Epithelial cell of esophagus (primary cell): ENCODE results near the gene MAMDC4.

Source experiments
- DNase-seq: peaks from one replicate; pipeline ENCODE4 v3.0.0; 2010; ENCODE audit warnings: low read depth
- H3K4me3 ChIP-seq: 2 replicates; pipeline ENCODE4 v1.5.1; 2011; ENCODE audit warnings: mild to moderate bottlenecking, low read length, control low read depth
- TF ChIP-seq, protein P1 (sequence below): IDR thresholded peaks from 2 replicates; pipeline ENCODE4 v1.5.1; 2011; ENCODE audit warnings: low read depth, mild to moderate bottlenecking, low read length, control low read depth, inconsistent platforms; ENCODE audit not compliant: insufficient read depth; ENCODE audit errors: missing control alignments

The MAMDC4 gene

GRCh38 chr9:136807281-136808074 lies 44.7 kb upstream of the MAMDC4 start, which contains the start of gene RABL6:
TSS of gene RABL6 (plus strand) at chr9:136807948. CDS start at chr9:136808197, 249 bp downstream.
- peak; percentile 71 for DNase-seq
- TF ChIP-seq, protein P1, sequence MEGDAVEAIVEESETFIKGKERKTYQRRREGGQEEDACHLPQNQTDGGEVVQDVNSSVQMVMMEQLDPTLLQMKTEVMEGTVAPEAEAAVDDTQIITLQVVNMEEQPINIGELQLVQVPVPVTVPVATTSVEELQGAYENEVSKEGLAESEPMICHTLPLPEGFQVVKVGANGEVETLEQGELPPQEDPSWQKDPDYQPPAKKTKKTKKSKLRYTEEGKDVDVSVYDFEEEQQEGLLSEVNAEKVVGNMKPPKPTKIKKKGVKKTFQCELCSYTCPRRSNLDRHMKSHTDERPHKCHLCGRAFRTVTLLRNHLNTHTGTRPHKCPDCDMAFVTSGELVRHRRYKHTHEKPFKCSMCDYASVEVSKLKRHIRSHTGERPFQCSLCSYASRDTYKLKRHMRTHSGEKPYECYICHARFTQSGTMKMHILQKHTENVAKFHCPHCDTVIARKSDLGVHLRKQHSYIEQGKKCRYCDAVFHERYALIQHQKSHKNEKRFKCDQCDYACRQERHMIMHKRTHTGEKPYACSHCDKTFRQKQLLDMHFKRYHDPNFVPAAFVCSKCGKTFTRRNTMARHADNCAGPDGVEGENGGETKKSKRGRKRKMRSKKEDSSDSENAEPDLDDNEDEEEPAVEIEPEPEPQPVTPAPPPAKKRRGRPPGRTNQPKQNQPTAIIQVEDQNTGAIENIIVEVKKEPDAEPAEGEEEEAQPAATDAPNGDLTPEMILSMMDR, result no peak
- H3K4me3 ChIP-seq, result peak within 1 kb of the TSS; percentile 71

- no peak for DNase-seq
- TF ChIP-seq, protein P1, result no peak
Observed at GRCh38 chr9:136808075-136808805, 43.9 kb upstream of the MAMDC4 start.

GRCh38 chr9:136808806-136809158 lies 43.4 kb upstream of the MAMDC4 start:
- DNase-seq, result peak; percentile 47
- peak overlapping the region; percentile 71 for H3K4me3 ChIP-seq
- TF ChIP-seq, protein P1, result no peak

More at GRCh38 chr9:136808075-136808805, 43.9 kb upstream of the MAMDC4 start:
- H3K4me3 ChIP-seq, result peak overlapping the region; percentile 71

- TF ChIP-seq, protein P1, result no peak
- no peak for DNase-seq
- H3K4me3 ChIP-seq, result no peak overlapping the region
Observed at GRCh38 chr9:136814725-136815421, 37.3 kb upstream of the MAMDC4 start.

GRCh38 chr9:136815422-136815782 lies 36.7 kb upstream of the MAMDC4 start:
- TF ChIP-seq, protein P1, result no peak
- DNase-seq, result no peak
- H3K4me3 ChIP-seq, result no peak overlapping the region

- no peak overlapping the region for H3K4me3 ChIP-seq
- no peak for DNase-seq
- TF ChIP-seq, protein P1, result no peak
Observed at GRCh38 chr9:136820971-136821825, 30.9 kb upstream of the MAMDC4 start.
